Activated CD8-positive, alpha-beta T cell treated with anti-CD3 and anti-CD28 coated beads for 36 hours (primary cell): ENCODE data around the gene TMEM161A. TPM values are rescaled to one million over a fixed set of nuclear protein-coding genes. Genes with fewer than 3 reads are reported as not detected.

Source experiments
- ATAC-seq: fragments of 200-7000 bp; cut with Tn5 transposase; one replicate; pipeline ENCODE4 v1.10.0; 2021; ENCODE audit warnings: mild to moderate bottlenecking, moderate library complexity
- CTCF ChIA-PET: fragments of 350-600 bp; sonication (Branson Sonifier 250); formaldehyde crosslinking; loops from one replicate; lab custom pipeline; 2021; ENCODE audit warnings: antibody characterized with exemption; lab: Charles Lee
- POLR2A ChIA-PET: fragments of 350-600 bp; sonication (Branson Sonifier 250); formaldehyde crosslinking; loops from one replicate; lab custom pipeline; 2021; ENCODE audit warnings: antibody characterized with exemption; lab: Charles Lee
- DNase-seq: peaks from one replicate; pipeline ENCODE4 v3.0.0-alpha.2; 2020
- H3K27ac Mint-ChIP-seq: one replicate; pipeline ENCODE4 v1.8.0; 2021; ENCODE audit warnings: mild to moderate bottlenecking, mixed read lengths
- H3K27me3 Mint-ChIP-seq: one replicate; pipeline ENCODE4 v1.8.0; 2021; ENCODE audit warnings: mixed read lengths
- H3K36me3 Mint-ChIP-seq: one replicate; pipeline ENCODE4 v1.8.0; 2021; ENCODE audit warnings: low read depth, mixed read lengths
- H3K4me1 Mint-ChIP-seq: one replicate; pipeline ENCODE4 v1.8.0; 2021; ENCODE audit warnings: low read depth, mixed read lengths
- H3K4me3 Mint-ChIP-seq: one replicate; pipeline ENCODE4 v1.8.0; 2021; ENCODE audit warnings: mild to moderate bottlenecking, moderate library complexity, mixed read lengths
- H3K9me3 Mint-ChIP-seq: one replicate; pipeline ENCODE4 v1.8.0; 2021; ENCODE audit warnings: mixed read lengths
- intact Hi-C: fragments of 100-400 bp; cut with micrococcal nuclease; formaldehyde crosslinking; loops from one replicate; pipeline ENCODE4 v1.10.0; 2022
- total RNA-seq, 2 experiments: library from RNA; stranded (reverse); gene quantifications; one replicate each; pipeline ENCODE4 v1.2.3, GENCODE V29; 2021
- TF ChIP-seq, protein P1 (sequence below): fragments of 200-600 bp; IDR thresholded peaks from one replicate; pipeline ENCODE4 v1.8.0; 2022; ENCODE audit warnings: antibody characterized with exemption, mild to moderate bottlenecking

Gene TMEM161A
- total RNA-seq, 2 experiments from 2014 or later, result 24.4 to 26.2 TPM

DNA sequence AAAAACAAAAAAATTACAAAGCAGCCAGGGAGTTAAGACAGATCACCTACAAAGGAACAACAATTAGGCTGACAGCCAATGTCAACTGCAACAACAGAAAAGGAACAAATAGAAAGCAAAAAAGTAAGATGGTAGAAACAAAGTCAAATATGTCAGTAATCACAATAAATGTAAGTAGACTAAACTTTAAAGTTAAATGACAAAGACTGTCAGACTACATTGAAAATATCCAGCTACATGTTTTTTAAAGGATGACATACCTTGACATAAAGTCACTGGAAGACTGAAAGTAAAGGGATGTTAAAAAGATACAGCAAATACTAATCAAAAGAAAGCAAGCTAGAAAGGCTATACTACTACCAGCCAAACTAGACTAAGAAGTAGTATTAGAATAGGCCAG is 14.9 kb downstream of the TMEM161A start:
- ATAC-seq, result no peak
- TF ChIP-seq, protein P1, sequence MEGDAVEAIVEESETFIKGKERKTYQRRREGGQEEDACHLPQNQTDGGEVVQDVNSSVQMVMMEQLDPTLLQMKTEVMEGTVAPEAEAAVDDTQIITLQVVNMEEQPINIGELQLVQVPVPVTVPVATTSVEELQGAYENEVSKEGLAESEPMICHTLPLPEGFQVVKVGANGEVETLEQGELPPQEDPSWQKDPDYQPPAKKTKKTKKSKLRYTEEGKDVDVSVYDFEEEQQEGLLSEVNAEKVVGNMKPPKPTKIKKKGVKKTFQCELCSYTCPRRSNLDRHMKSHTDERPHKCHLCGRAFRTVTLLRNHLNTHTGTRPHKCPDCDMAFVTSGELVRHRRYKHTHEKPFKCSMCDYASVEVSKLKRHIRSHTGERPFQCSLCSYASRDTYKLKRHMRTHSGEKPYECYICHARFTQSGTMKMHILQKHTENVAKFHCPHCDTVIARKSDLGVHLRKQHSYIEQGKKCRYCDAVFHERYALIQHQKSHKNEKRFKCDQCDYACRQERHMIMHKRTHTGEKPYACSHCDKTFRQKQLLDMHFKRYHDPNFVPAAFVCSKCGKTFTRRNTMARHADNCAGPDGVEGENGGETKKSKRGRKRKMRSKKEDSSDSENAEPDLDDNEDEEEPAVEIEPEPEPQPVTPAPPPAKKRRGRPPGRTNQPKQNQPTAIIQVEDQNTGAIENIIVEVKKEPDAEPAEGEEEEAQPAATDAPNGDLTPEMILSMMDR, result no peak
- H3K27me3 Mint-ChIP-seq, result no peaks in the 10 kb centered on the region
- no peak overlapping the region for H3K27ac Mint-ChIP-seq
- intact Hi-C loops, result no loop called here
- ChIA-PET POLR2A (interaction anchor here (0.9 to 1.2 kb wide), 3 partner anchors 8 to 25 kb away, joined by 3 read pairs; no protein-coding TSS in a partner anchor), CTCF (no interaction called here)
- H3K9me3 Mint-ChIP-seq, result peaks cover 4% of the 10 kb centered on the region
- H3K4me1 Mint-ChIP-seq, result no peaks in the 10 kb centered on the region
- DNase-seq, result no peak
- H3K36me3 Mint-ChIP-seq, result peaks cover 33% of the 10 kb centered on the region
- no peak overlapping the region for H3K4me3 Mint-ChIP-seq

DNA sequence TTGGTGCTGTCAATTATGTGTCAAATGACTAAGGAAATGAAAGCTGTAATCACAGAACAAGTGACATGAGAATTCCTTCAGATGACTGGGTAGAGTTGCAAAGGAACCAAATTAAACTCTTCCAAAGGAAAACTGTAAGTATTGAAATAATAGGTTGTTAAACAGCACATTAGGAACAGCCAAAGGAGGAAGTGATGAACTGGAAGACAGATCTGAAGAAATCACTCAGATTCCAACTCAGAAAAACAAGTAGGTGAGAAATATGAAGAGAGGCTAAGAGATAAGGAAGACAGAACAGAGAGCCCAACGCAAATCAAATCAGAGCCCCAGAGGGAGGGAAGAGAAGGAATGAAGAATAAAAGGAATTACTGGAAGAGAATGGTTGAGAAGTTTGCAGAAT is 15.4 kb downstream of the TMEM161A start:
- Mint-ChIP-seq H3K4me3 (no peak overlapping the region), H3K36me3 (peaks cover 31% of the 10 kb centered on the region), H3K27ac (no peak overlapping the region), H3K4me1 (no peaks in the 10 kb centered on the region), H3K27me3 (no peaks in the 10 kb centered on the region), H3K9me3 (peaks cover 4% of the 10 kb centered on the region)
- ATAC-seq (no peak), DNase-seq (no peak)
- intact Hi-C loops, result no loop called here
- ChIA-PET CTCF (interaction anchor here (1.3 kb wide), 1 partner anchor 23 kb away, joined by 3 read pairs; no protein-coding TSS in a partner anchor), POLR2A (interaction anchor here (1.1 kb wide), 1 partner anchor 24 kb away, joined by 3 read pairs; no protein-coding TSS in a partner anchor)
- TF ChIP-seq, protein P1, result no peak

DNA sequence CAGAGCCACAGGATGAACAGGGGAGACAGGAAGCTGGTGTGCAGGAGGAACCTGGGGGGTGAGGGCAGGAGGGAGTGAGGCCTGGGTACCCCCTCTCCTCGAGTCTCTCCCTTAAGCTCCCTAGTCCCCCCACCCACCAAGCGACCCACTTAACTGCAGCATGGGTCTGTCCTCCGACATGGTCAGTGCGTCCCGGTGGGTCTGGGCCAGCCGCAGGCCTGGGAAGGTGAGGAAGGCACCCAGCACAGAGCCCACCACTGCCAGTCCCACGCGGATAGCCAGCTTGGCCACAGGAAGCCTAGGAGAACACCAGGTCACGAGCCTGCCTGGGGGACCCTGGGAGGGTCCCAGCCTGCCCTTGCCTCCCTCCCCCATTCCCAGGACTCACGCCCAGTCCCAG is 16.9 kb downstream of the TMEM161A start:
- H3K36me3 Mint-ChIP-seq, result peaks cover 30% of the 10 kb centered on the region
- no peak for ATAC-seq
- H3K27ac Mint-ChIP-seq, result no peak overlapping the region
- TF ChIP-seq, protein P1, result no peak
- no peak overlapping the region for H3K4me3 Mint-ChIP-seq
- H3K9me3 Mint-ChIP-seq, result peaks cover 4% of the 10 kb centered on the region
- no peak for DNase-seq
- H3K4me1 Mint-ChIP-seq, result no peaks in the 10 kb centered on the region
- intact Hi-C loops, result no loop called here
- CTCF ChIA-PET, result interaction anchor here (0.6 to 1.3 kb wide), 2 partner anchors 25 to 139 kb away, joined by 3 read pairs; no protein-coding TSS in a partner anchor
- POLR2A ChIA-PET, result no interaction called here
- H3K27me3 Mint-ChIP-seq, result no peaks in the 10 kb centered on the region

DNA sequence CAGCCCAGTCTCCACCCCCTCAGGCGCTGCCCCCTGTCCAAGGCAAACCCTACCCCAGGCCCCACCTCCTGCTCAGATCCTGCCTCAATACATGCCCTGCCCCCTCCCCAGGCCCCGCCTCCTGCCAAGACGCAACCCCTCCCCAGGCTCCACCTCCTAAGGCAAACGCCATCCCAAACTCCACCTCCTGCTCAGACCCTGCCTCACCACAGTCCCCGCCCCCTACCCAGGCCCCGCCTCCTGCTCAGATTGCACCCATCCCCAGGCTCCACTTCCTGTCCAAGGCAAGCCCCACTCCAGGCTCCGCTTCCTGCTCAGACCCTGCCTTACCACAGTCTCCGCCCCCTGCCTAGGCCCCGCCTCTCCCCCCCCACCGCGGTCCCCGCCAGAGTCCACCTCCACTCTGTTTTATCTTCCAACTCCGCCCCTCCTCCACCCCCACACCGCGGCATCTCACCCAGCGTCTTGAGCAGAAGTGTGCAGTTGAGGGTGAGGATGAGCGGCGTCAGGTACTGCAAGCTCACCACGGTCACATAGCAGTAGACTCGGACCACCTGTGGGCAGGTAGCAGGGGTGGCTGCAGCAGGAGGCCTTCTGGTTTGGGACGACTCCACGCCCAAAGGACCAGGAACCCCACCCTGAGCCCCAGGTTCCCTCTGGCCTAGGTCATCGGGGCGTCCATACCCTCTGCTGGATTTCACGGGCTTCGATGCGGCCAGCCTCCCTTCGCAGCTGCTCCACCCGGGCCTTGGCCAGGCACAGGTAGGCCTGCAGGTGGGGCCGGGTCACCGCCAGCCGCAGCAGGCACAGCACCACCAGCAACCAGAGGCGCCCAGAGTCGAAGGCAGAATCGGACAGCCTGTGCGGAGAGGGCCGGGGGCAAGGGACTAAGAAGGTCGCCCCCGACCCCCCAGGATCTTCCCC is 17.7 kb downstream of the TMEM161A start:
- Mint-ChIP-seq H3K27me3 (no peaks in the 10 kb centered on the region), H3K27ac (no peak overlapping the region), H3K4me1 (no peaks in the 10 kb centered on the region), H3K4me3 (no peak overlapping the region), H3K36me3 (peaks cover 28% of the 10 kb centered on the region), H3K9me3 (peaks cover 4% of the 10 kb centered on the region)
- DNase-seq, result peak; percentile 68
- ChIA-PET CTCF (no interaction called here), POLR2A (interaction anchor here (0.7 kb wide), 1 partner anchor 497 kb away, joined by 3 read pairs; no protein-coding TSS in a partner anchor)
- intact Hi-C loops, result no loop called here
- TF ChIP-seq, protein P1, result no peak
- ATAC-seq, result peak; percentile 91
